HEK293 (cell line): ENCODE measurements around the gene GRID2.

Source experiments
- CTCF ChIA-PET: fragments of 350-600 bp; formaldehyde crosslinking; extraction: SDS; loops from one replicate; lab custom pipeline; 2021; ENCODE audit warnings: antibody characterized with exemption; lab: Yijun Ruan, JAX
- POLR2A ChIA-PET: fragments of 300-600 bp; formaldehyde crosslinking; extraction: SDS; loops from one replicate; lab custom pipeline; 2020; ENCODE audit warnings: antibody characterized with exemption, inconsistent platforms; lab: Yijun Ruan, JAX
- H3K27ac ChIP-seq: fragments of 200-500 bp; sonication (Bioruptor generic); 2 replicates; pipeline ENCODE4 v1.5.1; 2014; ENCODE audit warnings: low read depth, low read length, control low read depth, inconsistent platforms; ENCODE audit errors: extremely low read depth
- H3K36me3 ChIP-seq, 2 experiments: fragments of 200-500 bp in 1 of 2; sonication (Bioruptor generic) in 1 of 2; 1 replicate in 1 of 2; 2 replicates in 1 of 2; pipeline ENCODE4 v1.5.1; 2014 to 2017; ENCODE audit warnings: inconsistent platforms in 2 of 2, low read length in 2 of 2; ENCODE audit not compliant: control insufficient read depth in 2 of 2, insufficient read depth in 1 of 2
- H3K4me1 ChIP-seq: fragments of 200-500 bp; sonication (Bioruptor generic); 2 replicates; pipeline ENCODE4 v1.5.1; 2014; ENCODE audit warnings: mild to moderate bottlenecking, low read length, inconsistent platforms; ENCODE audit not compliant: control insufficient read depth, insufficient read depth
- H3K4me3 ChIP-seq: 2 replicates; pipeline ENCODE4 v1.5.1; 2011; ENCODE audit warnings: low read depth, mild to moderate bottlenecking, control low read depth, low read length, moderate library complexity
- H3K9me3 ChIP-seq: fragments of 200-500 bp; sonication (Bioruptor generic); 2 replicates; pipeline ENCODE4 v1.5.1; 2014; ENCODE audit warnings: low read depth, low read length, inconsistent platforms; ENCODE audit not compliant: control insufficient read depth, insufficient read depth
- ELK4 ChIP-seq: IDR thresholded peaks from 2 replicates; pipeline ENCODE4 v1.6.1; 2011; ENCODE audit warnings: mild to moderate bottlenecking, low read depth, low read length, borderline replicate concordance
- IKZF3 ChIP-seq: fragments of 450-650 bp; IDR thresholded peaks from 2 replicates; pipeline ENCODE4 v1.5.0; 2018; ENCODE audit warnings: missing biosample characterization, mild to moderate bottlenecking, missing genetic modification characterization, moderate library complexity
- INSM2 ChIP-seq: fragments of 450-650 bp; formaldehyde crosslinking; IDR thresholded peaks from 2 replicates; pipeline ENCODE4 v1.5.1; 2016; ENCODE audit warnings: missing biosample characterization, missing genetic modification characterization
- OVOL3 ChIP-seq: fragments of 450-650 bp; formaldehyde crosslinking; IDR thresholded peaks from 2 replicates; pipeline ENCODE4 v1.5.1; 2016; ENCODE audit warnings: missing biosample characterization, missing genetic modification characterization
- PRDM4 ChIP-seq: fragments of 450-650 bp; formaldehyde crosslinking; IDR thresholded peaks from 2 replicates; pipeline ENCODE4 v1.5.1; 2017; ENCODE audit warnings: missing biosample characterization, missing genetic modification characterization
- SP3 ChIP-seq: fragments of 450-650 bp; formaldehyde crosslinking; IDR thresholded peaks from 2 replicates; pipeline ENCODE4 v1.5.1; 2016; ENCODE audit warnings: missing biosample characterization, missing genetic modification characterization
- ZBTB17 ChIP-seq: fragments of 450-650 bp; formaldehyde crosslinking; IDR thresholded peaks from 2 replicates; pipeline ENCODE4 v1.5.1; 2016; ENCODE audit warnings: missing biosample characterization, missing genetic modification characterization
- ZBTB7A ChIP-seq: fragments of 450-650 bp; formaldehyde crosslinking; IDR thresholded peaks from 2 replicates; pipeline ENCODE4 v1.5.1; 2016; ENCODE audit warnings: low read depth, missing biosample characterization, missing genetic modification characterization
- ZFHX2 ChIP-seq: fragments of 450-650 bp; formaldehyde crosslinking; conservative IDR thresholded peaks from 2 replicates; pipeline ENCODE4 v1.5.1; 2016; ENCODE audit warnings: missing biosample characterization, missing genetic modification characterization
- ZFP3 ChIP-seq: fragments of 450-650 bp; formaldehyde crosslinking; IDR thresholded peaks from 2 replicates; pipeline ENCODE4 v1.5.1; 2016; ENCODE audit warnings: low read depth, missing biosample characterization, missing genetic modification characterization
- ZNF174 ChIP-seq: fragments of 450-650 bp; formaldehyde crosslinking; IDR thresholded peaks from 2 replicates; pipeline ENCODE4 v1.5.0; 2017; ENCODE audit warnings: missing biosample characterization, mild to moderate bottlenecking, missing genetic modification characterization
- ZNF221 ChIP-seq: fragments of 450-650 bp; formaldehyde crosslinking; IDR thresholded peaks from 2 replicates; pipeline ENCODE4 v1.5.1; 2017; ENCODE audit warnings: missing biosample characterization, missing genetic modification characterization, borderline replicate concordance
- ZNF292 ChIP-seq: fragments of 450-650 bp; formaldehyde crosslinking; IDR thresholded peaks from 2 replicates; pipeline ENCODE4 v1.5.1; 2016; ENCODE audit warnings: low read depth, missing biosample characterization, missing genetic modification characterization, borderline replicate concordance
- ZNF366 ChIP-seq: fragments of 450-650 bp; formaldehyde crosslinking; conservative IDR thresholded peaks from 2 replicates; pipeline ENCODE4 v1.5.1; 2016; ENCODE audit warnings: missing biosample characterization, missing genetic modification characterization
- ZNF37A ChIP-seq: fragments of 450-650 bp; IDR thresholded peaks from 2 replicates; pipeline ENCODE4 v1.5.1; 2018; ENCODE audit warnings: missing biosample characterization, missing genetic modification characterization
- ZNF610 ChIP-seq: fragments of 450-650 bp; formaldehyde crosslinking; IDR thresholded peaks from 2 replicates; pipeline ENCODE4 v1.5.1; 2016; ENCODE audit warnings: missing biosample characterization, missing genetic modification characterization, borderline replicate concordance
- ZNF623 ChIP-seq: fragments of 450-650 bp; formaldehyde crosslinking; IDR thresholded peaks from 2 replicates; pipeline ENCODE4 v1.5.1; 2016; ENCODE audit warnings: missing biosample characterization, missing genetic modification characterization
- ZNF624 ChIP-seq: fragments of 450-650 bp; formaldehyde crosslinking; IDR thresholded peaks from 2 replicates; pipeline ENCODE4 v1.5.1; 2017; ENCODE audit warnings: missing biosample characterization, missing genetic modification characterization
- ZNF629 ChIP-seq: fragments of 450-650 bp; formaldehyde crosslinking; IDR thresholded peaks from 2 replicates; pipeline ENCODE4 v1.5.1; 2017; ENCODE audit warnings: missing biosample characterization, missing genetic modification characterization
- ZNF768 ChIP-seq: fragments of 450-650 bp; formaldehyde crosslinking; IDR thresholded peaks from 2 replicates; pipeline ENCODE4 v1.5.1; 2018; ENCODE audit warnings: missing biosample characterization, mild to moderate bottlenecking, missing genetic modification characterization
- TF ChIP-seq, protein P1 (sequence below): fragments of 450-650 bp; formaldehyde crosslinking; IDR thresholded peaks from 2 replicates; pipeline ENCODE4 v1.5.1; 2016; ENCODE audit warnings: missing biosample characterization, missing genetic modification characterization
- TF ChIP-seq, protein P2 (sequence below): fragments of 450-650 bp; formaldehyde crosslinking; IDR thresholded peaks from 2 replicates; pipeline ENCODE4 v1.5.1; 2016; ENCODE audit warnings: missing biosample characterization, missing genetic modification characterization
- TF ChIP-seq, protein P3 (sequence below): fragments of 450-650 bp; formaldehyde crosslinking; IDR thresholded peaks from 2 replicates; pipeline ENCODE4 v1.5.1; 2017; ENCODE audit warnings: missing biosample characterization, missing genetic modification characterization

The GRID2 gene

DNA sequence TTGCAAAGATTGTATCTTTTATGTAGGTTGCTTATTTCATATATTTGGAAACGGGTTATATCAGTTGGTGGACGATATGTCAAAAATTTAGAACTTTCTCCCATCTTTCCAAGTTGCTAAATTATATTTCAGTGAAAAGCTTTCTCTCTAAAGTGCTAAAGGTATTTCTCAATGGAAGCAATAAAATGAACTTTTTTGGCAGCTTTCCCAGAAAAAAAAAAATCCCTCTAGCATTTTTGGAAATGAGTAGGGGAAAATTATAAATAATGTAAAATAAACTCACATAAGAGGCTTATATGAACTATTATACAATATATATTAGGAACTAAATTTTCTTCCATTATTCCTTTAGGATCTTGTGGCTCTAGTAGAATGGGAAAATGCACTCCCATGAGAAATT is 152.2 kb downstream of the GRID2 start:
- CTCF ChIA-PET, result no interaction called here
- H3K27ac ChIP-seq, result no peak overlapping the region
- no peaks in the 10 kb centered on the region for H3K9me3 ChIP-seq

DNA sequence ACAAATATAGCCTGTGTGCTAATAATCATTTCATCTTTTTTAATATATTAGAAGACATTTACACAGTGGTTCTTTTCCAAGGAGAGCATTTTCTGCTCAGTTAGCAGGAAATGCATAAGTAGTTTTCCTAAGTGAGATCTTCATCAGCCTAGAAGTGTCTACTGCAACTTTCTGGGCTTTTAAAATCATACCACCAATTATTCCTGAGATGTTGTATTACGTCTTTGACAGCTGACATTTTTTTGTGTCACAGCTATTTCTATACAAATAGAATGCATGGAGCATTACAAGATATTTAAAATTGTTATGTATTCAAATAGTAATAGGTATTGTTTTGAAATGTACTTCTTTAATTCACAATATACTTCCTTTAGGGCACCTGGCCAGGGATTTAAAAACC is 158.0 kb downstream of the GRID2 start:
- CTCF ChIA-PET, result interaction anchor here (1.0 kb wide), 1 partner anchor 72 kb away, joined by 3 read pairs; no protein-coding TSS in a partner anchor
- POLR2A ChIA-PET, result no interaction called here
- TF ChIP-seq ZNF623 (no peak), ELK4 (no peak), ZBTB7A (tag by site-specific recombination) (no peak), IKZF3 (tag by site-specific recombination) (no peak), ZNF624 (tag by site-specific recombination) (no peak), ZNF629 (no peak), ZNF221 (tag by site-specific recombination) (no peak), ZBTB17 (tag by site-specific recombination) (no peak), SP3 (tag by site-specific recombination) (no peak), ZFP3 (tag by site-specific recombination) (no peak), ZNF610 (tag by site-specific recombination) (no peak), ZNF292 (tag by site-specific recombination) (no peak)
- TF ChIP-seq, protein P1, sequence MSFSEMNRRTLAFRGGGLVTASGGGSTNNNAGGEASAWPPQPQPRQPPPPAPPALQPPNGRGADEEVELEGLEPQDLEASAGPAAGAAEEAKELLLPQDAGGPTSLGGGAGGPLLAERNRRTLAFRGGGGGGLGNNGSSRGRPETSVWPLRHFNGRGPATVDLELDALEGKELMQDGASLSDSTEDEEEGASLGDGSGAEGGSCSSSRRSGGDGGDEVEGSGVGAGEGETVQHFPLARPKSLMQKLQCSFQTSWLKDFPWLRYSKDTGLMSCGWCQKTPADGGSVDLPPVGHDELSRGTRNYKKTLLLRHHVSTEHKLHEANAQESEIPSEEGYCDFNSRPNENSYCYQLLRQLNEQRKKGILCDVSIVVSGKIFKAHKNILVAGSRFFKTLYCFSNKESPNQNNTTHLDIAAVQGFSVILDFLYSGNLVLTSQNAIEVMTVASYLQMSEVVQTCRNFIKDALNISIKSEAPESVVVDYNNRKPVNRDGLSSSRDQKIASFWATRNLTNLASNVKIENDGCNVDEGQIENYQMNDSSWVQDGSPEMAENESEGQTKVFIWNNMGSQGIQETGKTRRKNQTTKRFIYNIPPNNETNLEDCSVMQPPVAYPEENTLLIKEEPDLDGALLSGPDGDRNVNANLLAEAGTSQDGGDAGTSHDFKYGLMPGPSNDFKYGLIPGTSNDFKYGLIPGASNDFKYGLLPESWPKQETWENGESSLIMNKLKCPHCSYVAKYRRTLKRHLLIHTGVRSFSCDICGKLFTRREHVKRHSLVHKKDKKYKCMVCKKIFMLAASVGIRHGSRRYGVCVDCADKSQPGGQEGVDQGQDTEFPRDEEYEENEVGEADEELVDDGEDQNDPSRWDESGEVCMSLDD, result no peak
- H3K9me3 ChIP-seq, result no peaks in the 10 kb centered on the region
- no peaks in the 10 kb centered on the region for H3K36me3 ChIP-seq
- no peaks in the 10 kb centered on the region for H3K4me1 ChIP-seq
- no peak overlapping the region for H3K4me3 ChIP-seq
- H3K27ac ChIP-seq, result no peak overlapping the region

More for the DNA sequence above, 152.2 kb downstream of the GRID2 start:
- no peak overlapping the region for H3K4me3 ChIP-seq
- TF ChIP-seq ZNF366 (tag by site-specific recombination) (no peak), ZNF174 (no peak), ZNF37A (tag by site-specific recombination) (no peak), OVOL3 (tag by site-specific recombination) (no peak), ZFHX2 (tag by site-specific recombination) (no peak), INSM2 (no peak), ZNF768 (tag by site-specific recombination) (no peak), PRDM4 (tag by site-specific recombination) (no peak)
- TF ChIP-seq, protein P2, sequence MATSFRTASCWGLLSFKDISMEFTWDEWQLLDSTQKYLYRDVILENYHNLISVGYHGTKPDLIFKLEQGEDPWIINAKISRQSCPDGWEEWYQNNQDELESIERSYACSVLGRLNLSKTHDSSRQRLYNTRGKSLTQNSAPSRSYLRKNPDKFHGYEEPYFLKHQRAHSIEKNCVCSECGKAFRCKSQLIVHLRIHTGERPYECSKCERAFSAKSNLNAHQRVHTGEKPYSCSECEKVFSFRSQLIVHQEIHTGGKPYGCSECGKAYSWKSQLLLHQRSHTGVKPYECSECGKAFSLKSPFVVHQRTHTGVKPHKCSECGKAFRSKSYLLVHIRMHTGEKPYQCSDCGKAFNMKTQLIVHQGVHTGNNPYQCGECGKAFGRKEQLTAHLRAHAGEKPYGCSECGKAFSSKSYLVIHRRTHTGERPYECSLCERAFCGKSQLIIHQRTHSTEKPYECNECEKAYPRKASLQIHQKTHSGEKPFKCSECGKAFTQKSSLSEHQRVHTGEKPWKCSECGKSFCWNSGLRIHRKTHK (tag by site-specific recombination), result no peak
- TF ChIP-seq, protein P3, sequence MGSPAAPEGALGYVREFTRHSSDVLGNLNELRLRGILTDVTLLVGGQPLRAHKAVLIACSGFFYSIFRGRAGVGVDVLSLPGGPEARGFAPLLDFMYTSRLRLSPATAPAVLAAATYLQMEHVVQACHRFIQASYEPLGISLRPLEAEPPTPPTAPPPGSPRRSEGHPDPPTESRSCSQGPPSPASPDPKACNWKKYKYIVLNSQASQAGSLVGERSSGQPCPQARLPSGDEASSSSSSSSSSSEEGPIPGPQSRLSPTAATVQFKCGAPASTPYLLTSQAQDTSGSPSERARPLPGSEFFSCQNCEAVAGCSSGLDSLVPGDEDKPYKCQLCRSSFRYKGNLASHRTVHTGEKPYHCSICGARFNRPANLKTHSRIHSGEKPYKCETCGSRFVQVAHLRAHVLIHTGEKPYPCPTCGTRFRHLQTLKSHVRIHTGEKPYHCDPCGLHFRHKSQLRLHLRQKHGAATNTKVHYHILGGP (tag by site-specific recombination), result no peak
- no peaks in the 10 kb centered on the region for H3K4me1 ChIP-seq
- POLR2A ChIA-PET, result no interaction called here
- no peaks in the 10 kb centered on the region for H3K36me3 ChIP-seq
